Progenitor cell of endocrine pancreas (in vitro differentiated cells): Measurements from ENCODE around the gene CACNA2D1. TPM values are rescaled to one million over a fixed set of nuclear protein-coding genes. Genes with fewer than 3 reads are reported as not detected.

Source experiments
- DNase-seq: peaks from one replicate; pipeline ENCODE4 v3.0.0; 2021; ENCODE audit warnings: low spot score; ENCODE audit not compliant: unreplicated experiment
- H3K27ac Mint-ChIP-seq: 2 replicates; pipeline ENCODE4 v1.8.0; 2021; ENCODE audit warnings: mild to moderate bottlenecking, moderate library complexity, mixed read lengths
- H3K27me3 Mint-ChIP-seq: 2 replicates; pipeline ENCODE4 v1.8.0; 2021; ENCODE audit warnings: mixed read lengths
- H3K36me3 Mint-ChIP-seq: 2 replicates; pipeline ENCODE4 v1.8.0; 2022; ENCODE audit warnings: mixed read lengths; ENCODE audit not compliant: insufficient read depth
- H3K4me1 Mint-ChIP-seq: 2 replicates; pipeline ENCODE4 v1.8.0; 2021; ENCODE audit warnings: low read depth, mixed read lengths
- H3K4me3 Mint-ChIP-seq: 2 replicates; pipeline ENCODE4 v1.8.0; 2021; ENCODE audit warnings: low read depth, mild to moderate bottlenecking, moderate library complexity, mixed read lengths
- H3K9me3 Mint-ChIP-seq: 2 replicates; pipeline ENCODE4 v1.8.0; 2021; ENCODE audit warnings: low read depth, mixed read lengths
- CTCF ChIP-seq: fragments of 200-600 bp; sonication (generic); IDR thresholded peaks from one replicate; pipeline ENCODE4 v1.5.0; 2021; ENCODE audit warnings: antibody characterized with exemption, mild to moderate bottlenecking; ENCODE audit not compliant: unreplicated experiment
- total RNA-seq: library from RNA; stranded (reverse); gene quantifications from 2 replicates; pipeline ENCODE4 v1.2.1, GENCODE V29; 2021

The CACNA2D1 gene
- total RNA-seq, 1 donor from 2014 or later = 25.1 TPM

GRCh38 chr7:82234457-82235049 is 209.0 kb downstream of the CACNA2D1 start:
- Mint-ChIP-seq H3K27ac (no peak overlapping the region), H3K4me3 (no peak overlapping the region), H3K4me1 (peaks cover 13% of the 10 kb centered on the region), H3K9me3 (no peaks in the 10 kb centered on the region), H3K27me3 (no peaks in the 10 kb centered on the region), H3K36me3 (no peaks in the 10 kb centered on the region)
- TF ChIP-seq CTCF = peak; percentile 79
- no peak for DNase-seq

- no peak for DNase-seq
- no peaks in the 10 kb centered on the region for H3K9me3 Mint-ChIP-seq
- H3K36me3 Mint-ChIP-seq = no peaks in the 10 kb centered on the region
- peaks cover 13% of the 10 kb centered on the region for H3K4me1 Mint-ChIP-seq
- no peaks in the 10 kb centered on the region for H3K27me3 Mint-ChIP-seq
- no peak overlapping the region for H3K4me3 Mint-ChIP-seq
- H3K27ac Mint-ChIP-seq = peak overlapping the region; percentile 41
- no peak for TF ChIP-seq CTCF
Observed at GRCh38 chr7:82230811-82231581, 212.6 kb downstream of the CACNA2D1 start.

GRCh38 chr7:82229164-82229563 is 214.4 kb downstream of the CACNA2D1 start:
- DNase-seq = no peak
- Mint-ChIP-seq H3K9me3 (no peaks in the 10 kb centered on the region), H3K4me1 (peaks cover 8% of the 10 kb centered on the region), H3K27me3 (no peaks in the 10 kb centered on the region), H3K4me3 (no peak overlapping the region), H3K36me3 (no peaks in the 10 kb centered on the region), H3K27ac (no peak overlapping the region)
- TF ChIP-seq CTCF = no peak

GRCh38 chr7:82226191-82226590 is 217.4 kb downstream of the CACNA2D1 start:
- no peak for DNase-seq
- Mint-ChIP-seq H3K4me3 (no peak overlapping the region), H3K9me3 (no peaks in the 10 kb centered on the region), H3K27ac (no peak overlapping the region), H3K27me3 (no peaks in the 10 kb centered on the region), H3K36me3 (no peaks in the 10 kb centered on the region), H3K4me1 (peaks cover 4% of the 10 kb centered on the region)
- TF ChIP-seq CTCF = no peak

- no peak for TF ChIP-seq CTCF
- DNase-seq = no peak
- H3K4me1 Mint-ChIP-seq = no peaks in the 10 kb centered on the region
- no peaks in the 10 kb centered on the region for H3K27me3 Mint-ChIP-seq
- H3K9me3 Mint-ChIP-seq = no peaks in the 10 kb centered on the region
- no peaks in the 10 kb centered on the region for H3K36me3 Mint-ChIP-seq
- no peak overlapping the region for H3K4me3 Mint-ChIP-seq
- no peak overlapping the region for H3K27ac Mint-ChIP-seq
Observed at GRCh38 chr7:82224529-82224928, 219.0 kb downstream of the CACNA2D1 start.
